Measurements from ENCODE around the gene TPGS1. TPM values are rescaled to one million over a fixed set of nuclear protein-coding genes. Genes with fewer than 3 reads are reported as not detected.

TPGS1 gene
- total RNA-seq = 23.3 and 64.3 TPM in 2 replicates

GRCh38 chr19:507286-508203 is at the start of gene TPGS1:
Gene TPGS1 (plus strand): TSS chr19:507497. CDS start chr19:507507, 10 bp downstream.

GRCh38 chr19:460877-461720 is 46.2 kb upstream of the TPGS1 start, which contains the start of gene SHC2:
Gene SHC2 (minus strand): TSS chr19:461033. CDS start chr19:460996, 37 bp downstream.

GRCh38 chr19:496112-496665 is 11.1 kb upstream of the TPGS1 start, which contains the start of gene MADCAM1:
Gene MADCAM1 (plus strand): TSS chr19:496486. CDS start chr19:496500, 14 bp downstream.

GRCh38 chr19:531753-532560 is 24.7 kb downstream of the TPGS1 start, which contains the start of gene CDC34:
Gene CDC34 (plus strand): TSS chr19:531760. CDS start chr19:531932, 172 bp downstream.

GRCh38 chr19:543910-544608 is 36.8 kb downstream of the TPGS1 start, which contains the start of gene GZMM:
Gene GZMM (plus strand): TSS chr19:544053. CDS start chr19:544072, 19 bp downstream.

Other genes starting within 250 kb of the TPGS1 start
- 15.3 and 32.1 TPM in 2 replicates for gene PLPP2, start 216.1 kb upstream of the TPGS1 start, total RNA-seq
- gene MIER2, start 162.7 kb upstream of the TPGS1 start, total RNA-seq = 15.1 and 20.2 TPM in 2 replicates
- gene C2CD4C, start 98.3 kb upstream of the TPGS1 start, total RNA-seq = under 0.01 TPM in 1 of 2 replicates, not detected in the other
- gene SHC2, start 46.5 kb upstream of the TPGS1 start, total RNA-seq = 0.16 and 3.4 TPM in 2 replicates
- 0.13 and 0.16 TPM in 2 replicates for gene MADCAM1, start 11.0 kb upstream of the TPGS1 start, total RNA-seq
- gene CDC34, start 24.3 kb downstream of the TPGS1 start, total RNA-seq = 104 and 108 TPM in 2 replicates
- not detected in 2 replicates for gene GZMM, start 36.6 kb downstream of the TPGS1 start, total RNA-seq
- gene BSG, start 65.1 kb downstream of the TPGS1 start, total RNA-seq = 691 and 1,095 TPM in 2 replicates
- 1.1 and 2.8 TPM in 2 replicates for gene HCN2, start 82.4 kb downstream of the TPGS1 start, total RNA-seq
- 40.4 and 65.2 TPM in 2 replicates for gene POLRMT, start 126.0 kb downstream of the TPGS1 start, total RNA-seq
- gene FGF22, start 132.4 kb downstream of the TPGS1 start, total RNA-seq = 0.16 and 0.51 TPM in 2 replicates
- 82.0 and 136 TPM in 2 replicates for gene RNF126, start 155.7 kb downstream of the TPGS1 start, total RNA-seq
- 507 and 589 TPM in 2 replicates for gene FSTL3, start 168.9 kb downstream of the TPGS1 start, total RNA-seq
- not detected in 2 replicates for gene PRSS57, start 188.0 kb downstream of the TPGS1 start, total RNA-seq
- gene PALM, start 201.4 kb downstream of the TPGS1 start, total RNA-seq = 6.0 and 75.6 TPM in 2 replicates
- gene MISP, start 243.6 kb downstream of the TPGS1 start, total RNA-seq = 7.0 and 20.2 TPM in 2 replicates